Measurements from ENCODE around the gene TTC27. TPM values are rescaled to one million over a fixed set of nuclear protein-coding genes. Genes with fewer than 3 reads are reported as not detected.

Gene TTC27
- total and polyA plus RNA-seq, 2 of the 13 experiments (the other 11 are each of a cell fraction or from before 2014, with no cell fraction given), result 26.7 to 44.7 TPM

GRCh38 chr2:32856891-32857290, 229.0 kb downstream of the TTC27 start:
- Histone ChIP-seq H3K36me3 (replicated peaks in 1 of 2; ENCODE audit: control insufficient read depth in 1 of 2, insufficient read depth in 2 of 2, low read length in 2 of 2) (no peaks in the 10 kb centered on the region), H3K9ac (ENCODE audit: insufficient read depth, low read depth, low read length) (no peak overlapping the region), H3K4me1 (ENCODE audit: insufficient read depth, low read length) (no peaks in the 10 kb centered on the region), H3K27me3 (ENCODE audit: control insufficient read depth in 1 of 2, insufficient read depth in 2 of 2, low read length in 2 of 2) (peaks cover 6 to 33% of the 10 kb centered on the region in 2 experiments; a peak in 3 of 5 replicates), H3K4me2 (ENCODE audit: low read depth, low read length) (no peak overlapping the region), H4K20me1 (ENCODE audit: insufficient read depth, low read length) (no peaks in the 10 kb centered on the region), H3K4me3 (replicated peaks in 1 of 3; ENCODE audit: insufficient read depth in 1 of 3, low read depth in 2 of 3, low read length in 3 of 3) (no peak overlapping the region), H3K9me3 (ENCODE audit: low read length) (no peaks in the 10 kb centered on the region), H3K27ac (ENCODE audit: extremely low read length, insufficient read depth, low read length) (no peak overlapping the region), H2AFZ (ENCODE audit: low read length) (no peak overlapping the region), H3K79me2 (ENCODE audit: insufficient read depth, low read length) (no peaks in the 10 kb centered on the region)
- DNase-seq (ENCODE audit: low spot score) (no peak), ATAC-seq (no peak), FAIRE-seq (no peak)
- intact Hi-C loops (cut with micrococcal nuclease; ENCODE audit: unreplicated experiment) (no loop called here), in situ Hi-C loops (cut with HindIII; ENCODE audit: extremely low pct_ligation_motif_present, low pct_unique_long_range_greater_than_20kb) (no loop called here)
- 3% methylated on average over 3 of the region's 3 CpGs for WGBS (ENCODE audit: low lambda C conversion rate)
- ChIA-PET CTCF (ENCODE audit: low intra/inter-chr PET ratio, low total read pairs) (no interaction called here), POLR2A (no interaction called here)
- TF ChIP-seq HNRNPLL (IDR thresholded peaks at IDR 0.05; ENCODE audit: low read depth, low read length, poor library complexity, severe bottlenecking) (no peak), ZNF704 (CRISPR knock-in tag; IDR thresholded peaks at IDR 0.05; ENCODE audit: borderline replicate concordance) (no peak), ZNF879 (CRISPR knock-in tag; IDR thresholded peaks at IDR 0.05) (no peak), MXD4 (CRISPR knock-in tag; IDR thresholded peaks at IDR 0.05) (no peak), MLLT10 (CRISPR knock-in tag; IDR thresholded peaks at IDR 0.05) (no peak), HBP1 (CRISPR knock-in tag; IDR thresholded peaks at IDR 0.05; ENCODE audit: low read depth) (no peak), SOX13 (IDR thresholded peaks at IDR 0.05) (no peak), SOX13 (CRISPR knock-in tag; conservative IDR thresholded peaks at IDR 0.05 in 1 of 2, IDR thresholded peaks at IDR 0.05 in 1 of 2) (no peak), ATF7-NPFF (CRISPR knock-in tag; IDR thresholded peaks at IDR 0.05; ENCODE audit: low read depth) (no peak), MYPOP (CRISPR knock-in tag; IDR thresholded peaks at IDR 0.05) (no peak), ZFAT (CRISPR knock-in tag; conservative IDR thresholded peaks at IDR 0.05) (no peak), MAF1 (CRISPR knock-in tag; IDR thresholded peaks at IDR 0.05; ENCODE audit: borderline replicate concordance) (no peak), ZNF44 (CRISPR knock-in tag; IDR thresholded peaks at IDR 0.05) (no peak), ZKSCAN5 (CRISPR knock-in tag; IDR thresholded peaks at IDR 0.05) (no peak)
- BruUV-seq (replicated peaks), result no TSS peak

All from HepG2 (cell line).